Measurements from ENCODE around the gene AK6. TPM values are rescaled to one million over a fixed set of nuclear protein-coding genes. Genes with fewer than 3 reads are reported as not detected.

Gene AK6
- total and polyA plus RNA-seq, 3 donors from 2014 or later: 24.6 to 59.2 (median 32.0) TPM

Other genes starting within 250 kb of the AK6 start
- 10 to 100 TPM; 35.2 to 41.8 TPM for gene CCNB1, start 202.4 kb downstream of the AK6 start, total RNA-seq
- 75.9 TPM for gene CCNB1, start 202.4 kb downstream of the AK6 start, polyA plus RNA-seq (ENCODE audit: insufficient read depth, low read depth, low replicate concordance)
- 10 to 100 TPM; 26.9 to 38.0 TPM for gene CENPH, start 179.9 kb downstream of the AK6 start, total RNA-seq
- 38.9 TPM for gene CENPH, start 179.9 kb downstream of the AK6 start, polyA plus RNA-seq (ENCODE audit: insufficient read depth, low read depth, low replicate concordance)
- 10 to 100 TPM; 31.7 to 35.1 TPM for gene CDK7, start 134.6 kb downstream of the AK6 start, total RNA-seq
- 86.0 TPM for gene CDK7, start 134.6 kb downstream of the AK6 start, polyA plus RNA-seq (ENCODE audit: insufficient read depth, low read depth, low replicate concordance)
- gene CCDC125, start 36.7 kb downstream of the AK6 start, total RNA-seq: 1 to 10 TPM; 5.9 to 8.2 TPM
- gene CCDC125, start 36.7 kb downstream of the AK6 start, polyA plus RNA-seq (ENCODE audit: insufficient read depth, low read depth, low replicate concordance): 2.3 TPM
- gene TAF9, start within 50 bp of the AK6 start, total RNA-seq: 100 to 1,000 TPM; 121 to 182 TPM
- gene TAF9, start within 50 bp of the AK6 start, polyA plus RNA-seq (ENCODE audit: insufficient read depth, low read depth, low replicate concordance): 297 TPM
- gene RAD17, start 298 bp upstream of the AK6 start, total RNA-seq: 10 to 100 TPM; 69.4 to 75.9 TPM
- gene RAD17, start 298 bp upstream of the AK6 start, polyA plus RNA-seq (ENCODE audit: insufficient read depth, low read depth, low replicate concordance): 88.2 TPM
- 1 to 10 TPM; 5.5 to 6.9 TPM for gene MARVELD2, start 45.6 kb upstream of the AK6 start, total RNA-seq
- 5.9 TPM for gene MARVELD2, start 45.6 kb upstream of the AK6 start, polyA plus RNA-seq (ENCODE audit: insufficient read depth, low read depth, low replicate concordance)
- gene OCLN, start 123.3 kb upstream of the AK6 start, total RNA-seq: 10 to 100 TPM; 14.9 to 16.0 TPM
- gene OCLN, start 123.3 kb upstream of the AK6 start, polyA plus RNA-seq (ENCODE audit: insufficient read depth, low read depth, low replicate concordance): 9.2 TPM
- 10 to 100 TPM; 30.6 to 30.9 TPM for gene GTF2H2C, start 190.7 kb upstream of the AK6 start, total RNA-seq
- 28.2 TPM for gene GTF2H2C, start 190.7 kb upstream of the AK6 start, polyA plus RNA-seq (ENCODE audit: insufficient read depth, low read depth, low replicate concordance)